ENCODE measurements around the gene MT1H. TPM values are rescaled to one million over a fixed set of nuclear protein-coding genes. Genes with fewer than 3 reads are reported as not detected.
"Not testable (repeated sequence)": the region's sequence is repeated elsewhere in the genome, so short reads cannot be mapped to it uniquely, and the experiment has no call there.

The MT1H gene
- polyA plus RNA-seq, 4 donors = 4.4 to 57.8 (median 10.6) TPM

DNA sequence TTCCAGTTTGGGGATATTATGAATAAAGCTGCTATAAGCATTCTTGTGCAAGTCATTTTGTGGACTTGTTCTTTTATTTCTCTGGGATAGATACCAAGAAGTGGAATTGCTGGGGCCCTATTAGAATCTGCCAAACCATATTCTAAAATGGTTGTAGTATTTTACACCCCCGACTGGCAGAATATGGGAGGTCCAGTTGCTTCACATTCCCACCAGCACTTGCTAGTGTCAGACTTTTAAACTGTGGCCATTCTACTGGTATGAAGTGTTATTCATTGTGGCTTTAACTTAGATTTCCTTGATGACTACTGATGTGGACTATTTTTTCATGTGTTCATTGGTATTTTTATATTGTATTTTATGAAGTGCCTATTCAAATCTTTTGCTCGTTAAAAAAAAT is 42.2 kb downstream of the MT1H start:
- DNase-seq (ENCODE audit: low read depth in 4 of 4, low spot score in 3 of 4) = no peak

DNA sequence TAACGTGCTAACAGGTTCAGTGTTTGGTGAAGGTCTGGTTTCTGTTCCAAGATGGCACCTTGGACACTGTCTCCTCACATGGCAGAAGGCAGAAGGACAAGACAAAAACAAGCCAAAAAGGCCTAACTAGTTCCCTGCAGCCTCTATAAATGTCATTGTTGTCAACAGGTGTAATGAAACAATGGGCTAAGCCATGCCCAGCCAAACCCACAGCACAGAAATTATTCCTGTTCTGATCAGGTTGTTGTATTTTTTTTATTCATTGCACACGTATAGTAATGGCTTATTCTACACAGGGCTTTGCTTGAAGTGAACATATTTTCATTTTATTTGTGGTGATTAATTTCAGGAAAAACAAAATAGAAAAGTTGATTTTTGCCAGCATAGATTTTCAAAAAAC is 44.2 kb downstream of the MT1H start:
- no peak for DNase-seq (ENCODE audit: low read depth in 4 of 4, low spot score in 3 of 4)

- DNase-seq (ENCODE audit: low read depth in 4 of 4, low spot score in 3 of 4) = no peak
Observed at GRCh38 chr16:56715126-56715525, 45.5 kb downstream of the MT1H start.

- no peak for DNase-seq (ENCODE audit: low read depth in 4 of 4, low spot score in 3 of 4)
Observed at GRCh38 chr16:56716761-56717160, 47.1 kb downstream of the MT1H start.

GRCh38 chr16:56717532-56717931 is 47.9 kb downstream of the MT1H start:
- DNase-seq (ENCODE audit: low read depth in 4 of 4, low spot score in 3 of 4) = not testable (repeated sequence)

Other genes starting within 250 kb of the MT1H start
- 100 to 1,000 TPM in 3 of 4 donors, 10 to 100 TPM in 1; 96.4 to 143 (median 124) TPM for gene AMFR, start 244.3 kb upstream of the MT1H start, polyA plus RNA-seq (ENCODE audit: insufficient read length in 4 of 4)
- gene NUDT21, start 218.5 kb upstream of the MT1H start, polyA plus RNA-seq (ENCODE audit: insufficient read length in 4 of 4) = 100 to 1,000 TPM; 119 to 154 (median 128) TPM
- gene OGFOD1, start 218.3 kb upstream of the MT1H start, polyA plus RNA-seq (ENCODE audit: insufficient read length in 4 of 4) = 10 to 100 TPM; 37.2 to 41.3 (median 38.9) TPM
- gene BBS2, start 149.8 kb upstream of the MT1H start, polyA plus RNA-seq (ENCODE audit: insufficient read length in 4 of 4) = 100 to 1,000 TPM in 2 of 4 donors, 10 to 100 TPM in 2; 73.8 to 109 (median 93.8) TPM
- gene MT4, start 104.7 kb upstream of the MT1H start, polyA plus RNA-seq (ENCODE audit: insufficient read length in 4 of 4) = not detected
- gene MT3, start 80.3 kb upstream of the MT1H start, polyA plus RNA-seq (ENCODE audit: insufficient read length in 4 of 4) = 1 to 10 TPM in 2 of 4 donors, under 1 TPM in 1, not detected in 1; 0.73 to 1.4 (median 1.0) TPM
- gene MT2A, start 61.2 kb upstream of the MT1H start, polyA plus RNA-seq (ENCODE audit: insufficient read length in 4 of 4) = 10 to 100 TPM; 19.5 to 27.5 (median 23.6) TPM
- 10 to 100 TPM; 20.0 to 50.1 (median 24.8) TPM for gene MT1E, start 44.0 kb upstream of the MT1H start, polyA plus RNA-seq (ENCODE audit: insufficient read length in 4 of 4)
- 1 to 10 TPM in 1 of 4 donors, under 1 TPM in 2, not detected in 1; 0.27 to 1.1 (median 0.32) TPM for gene MT1M, start 37.2 kb upstream of the MT1H start, polyA plus RNA-seq (ENCODE audit: insufficient read length in 4 of 4)
- gene MT1A, start 31.1 kb upstream of the MT1H start, polyA plus RNA-seq (ENCODE audit: insufficient read length in 4 of 4) = not detected
- gene MT1B, start 17.9 kb upstream of the MT1H start, polyA plus RNA-seq (ENCODE audit: insufficient read length in 4 of 4) = under 1 TPM in 1 of 4 donors, not detected in 3; 0.59 TPM
- gene MT1F, start 11.9 kb upstream of the MT1H start, polyA plus RNA-seq (ENCODE audit: insufficient read length in 4 of 4) = 10 to 100 TPM in 3 of 4 donors, 1 to 10 TPM in 1; 4.9 to 73.8 (median 49.8) TPM
- 100 to 1,000 TPM in 1 of 4 donors, 10 to 100 TPM in 3; 16.9 to 173 (median 36.0) TPM for gene MT1G, start 1.7 kb upstream of the MT1H start, polyA plus RNA-seq (ENCODE audit: insufficient read length in 4 of 4)
- gene MT1X, start 12.7 kb downstream of the MT1H start, polyA plus RNA-seq (ENCODE audit: insufficient read length in 4 of 4) = 10 to 100 TPM; 16.7 to 48.4 (median 22.0) TPM
- 10 to 100 TPM; 50.1 to 94.4 (median 79.9) TPM for gene NUP93, start 60.3 kb downstream of the MT1H start, polyA plus RNA-seq (ENCODE audit: insufficient read length in 4 of 4)
- 10 to 100 TPM in 3 of 4 donors, 1 to 10 TPM in 1; 1.3 to 37.8 (median 35.0) TPM for gene SLC12A3, start 195.4 kb downstream of the MT1H start, polyA plus RNA-seq (ENCODE audit: insufficient read length in 4 of 4)